DOHH2 (cell line): ENCODE data around the gene DYNC1LI1.

Experiments used
- CTCF ChIP-seq: fragments of 200-600 bp; sonication (generic); IDR thresholded peaks from one replicate; pipeline ENCODE4 v1.5.1; 2014; ENCODE audit warnings: antibody characterized with exemption, mild to moderate bottlenecking, low read depth, low read length; ENCODE audit not compliant: poor library complexity, severe bottlenecking
- EZH2phosphoT487 ChIP-seq: fragments of 200-600 bp; sonication (generic); IDR thresholded peaks from 2 replicates; pipeline ENCODE4 v1.6.1; 2017; ENCODE audit warnings: borderline replicate concordance, mild to moderate bottlenecking, antibody characterized with exemption, low read length, moderate library complexity, mixed read lengths

GRCh38 chr3:32571192-32571485, 481 bp upstream of the DYNC1LI1 start:
- TF ChIP-seq CTCF, result no peak
- no peak for TF ChIP-seq EZH2phosphoT487
